ENCODE data around the gene CREB3L1. TPM values are rescaled to one million over a fixed set of nuclear protein-coding genes. Genes with fewer than 3 reads are reported as not detected.

The CREB3L1 gene
- total and polyA plus RNA-seq, 2 experiments from 2014 or later = 22.9 to 275 TPM

- peak; percentile 51 for DNase-seq (ENCODE audit: low spot score)
- H3K4me3 ChIP-seq = no peak overlapping the region
- TF ChIP-seq, protein P1, sequence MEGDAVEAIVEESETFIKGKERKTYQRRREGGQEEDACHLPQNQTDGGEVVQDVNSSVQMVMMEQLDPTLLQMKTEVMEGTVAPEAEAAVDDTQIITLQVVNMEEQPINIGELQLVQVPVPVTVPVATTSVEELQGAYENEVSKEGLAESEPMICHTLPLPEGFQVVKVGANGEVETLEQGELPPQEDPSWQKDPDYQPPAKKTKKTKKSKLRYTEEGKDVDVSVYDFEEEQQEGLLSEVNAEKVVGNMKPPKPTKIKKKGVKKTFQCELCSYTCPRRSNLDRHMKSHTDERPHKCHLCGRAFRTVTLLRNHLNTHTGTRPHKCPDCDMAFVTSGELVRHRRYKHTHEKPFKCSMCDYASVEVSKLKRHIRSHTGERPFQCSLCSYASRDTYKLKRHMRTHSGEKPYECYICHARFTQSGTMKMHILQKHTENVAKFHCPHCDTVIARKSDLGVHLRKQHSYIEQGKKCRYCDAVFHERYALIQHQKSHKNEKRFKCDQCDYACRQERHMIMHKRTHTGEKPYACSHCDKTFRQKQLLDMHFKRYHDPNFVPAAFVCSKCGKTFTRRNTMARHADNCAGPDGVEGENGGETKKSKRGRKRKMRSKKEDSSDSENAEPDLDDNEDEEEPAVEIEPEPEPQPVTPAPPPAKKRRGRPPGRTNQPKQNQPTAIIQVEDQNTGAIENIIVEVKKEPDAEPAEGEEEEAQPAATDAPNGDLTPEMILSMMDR (IDR thresholded peaks at IDR 0.05; ENCODE audit: poor library complexity) = no peak
- TF ChIP-seq EZH2phosphoT487 (IDR thresholded peaks at IDR 0.05; ENCODE audit: low read depth, severe bottlenecking, unreplicated experiment) (no peak), EZH2 (IDR thresholded peaks at IDR 0.05; ENCODE audit: borderline replicate concordance) (no peak)
- H3K36me3 ChIP-seq (replicated peaks; ENCODE audit: insufficient read depth, low read depth) = no peaks in the 10 kb centered on the region
- H3K9me3 ChIP-seq (ENCODE audit: low read depth) = no peaks in the 10 kb centered on the region
- H4K20me1 ChIP-seq (ENCODE audit: insufficient read depth, poor library complexity, severe bottlenecking) = no peaks in the 10 kb centered on the region
- H3K79me2 ChIP-seq = no peaks in the 10 kb centered on the region
- peak overlapping the region; percentile 68 for H3K27ac ChIP-seq
- peaks cover 29% of the 10 kb centered on the region for H3K4me1 ChIP-seq (ENCODE audit: insufficient read depth)
- 19% methylated on average over 15 of the region's 16 CpGs for whole genome bisulfite sequencing (ENCODE audit: low lambda C conversion rate, missing lambda C conversion rate)
- peaks cover 8% of the 10 kb centered on the region for H3K27me3 ChIP-seq
- peak overlapping the region; percentile 38 for H2AFZ ChIP-seq
- no peaks in the 10 kb centered on the region for H3K9me2 ChIP-seq (replicated peaks; ENCODE audit: insufficient read depth)
- peak overlapping the region; percentile 75 for H3K4me2 ChIP-seq
These were observed 61.7 kb downstream of the CREB3L1 start for GRCh38 chr11:46338988-46339666.

- DNase-seq (ENCODE audit: low spot score) = peak; percentile 71
- Histone ChIP-seq H3K4me1 (ENCODE audit: insufficient read depth) (peaks cover 29% of the 10 kb centered on the region), H3K4me3 (no peak overlapping the region), H3K4me2 (no peak overlapping the region), H3K36me3 (replicated peaks; ENCODE audit: insufficient read depth, low read depth) (no peaks in the 10 kb centered on the region), H3K9me3 (ENCODE audit: low read depth) (no peaks in the 10 kb centered on the region), H3K79me2 (no peaks in the 10 kb centered on the region), H3K27me3 (peaks cover under 1% of the 10 kb centered on the region), H4K20me1 (ENCODE audit: insufficient read depth, poor library complexity, severe bottlenecking) (no peaks in the 10 kb centered on the region), H3K9me2 (replicated peaks; ENCODE audit: insufficient read depth) (no peaks in the 10 kb centered on the region), H2AFZ (no peak overlapping the region), H3K27ac (peak overlapping the region; percentile 68)
- WGBS (ENCODE audit: low lambda C conversion rate, missing lambda C conversion rate) = 84% methylated on average over 2 of the region's 2 CpGs
- TF ChIP-seq EZH2phosphoT487 (IDR thresholded peaks at IDR 0.05; ENCODE audit: low read depth, severe bottlenecking, unreplicated experiment) = no peak
- TF ChIP-seq, protein P1 (IDR thresholded peaks at IDR 0.05; ENCODE audit: poor library complexity) = no peak
- no peak for TF ChIP-seq EZH2 (IDR thresholded peaks at IDR 0.05; ENCODE audit: borderline replicate concordance)
These were observed 62.4 kb downstream of the CREB3L1 start for GRCh38 chr11:46339816-46340215.

DNA sequence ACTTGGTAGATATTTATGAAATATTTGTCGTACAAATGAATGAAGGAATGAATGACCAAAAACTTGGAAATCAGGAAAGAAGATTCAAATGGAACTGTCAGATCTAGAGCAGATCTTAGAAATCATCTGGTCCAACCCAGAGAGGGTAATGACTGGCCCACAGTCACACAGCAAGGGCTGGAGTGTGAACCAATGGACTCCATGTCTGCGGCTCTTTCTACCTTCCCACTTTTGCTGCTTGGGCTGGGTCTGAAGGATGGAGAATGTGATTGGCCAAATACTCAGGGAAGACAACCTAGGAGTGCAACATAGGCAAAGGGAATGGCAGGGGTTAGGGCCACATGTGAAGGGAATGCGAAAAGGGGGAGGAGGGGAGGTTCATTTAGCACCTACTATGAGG is 64.0 kb downstream of the CREB3L1 start:
- no peaks in the 10 kb centered on the region for H3K79me2 ChIP-seq
- DNase-seq (ENCODE audit: low spot score) = no peak
- no peaks in the 10 kb centered on the region for H4K20me1 ChIP-seq (ENCODE audit: insufficient read depth, poor library complexity, severe bottlenecking)
- H2AFZ ChIP-seq = no peak overlapping the region
- H3K9me2 ChIP-seq (replicated peaks; ENCODE audit: insufficient read depth) = no peaks in the 10 kb centered on the region
- no peaks in the 10 kb centered on the region for H3K27me3 ChIP-seq
- peak overlapping the region; percentile 42 for H3K27ac ChIP-seq
- H3K9me3 ChIP-seq (ENCODE audit: low read depth) = no peaks in the 10 kb centered on the region
- no peak overlapping the region for H3K4me3 ChIP-seq
- H3K36me3 ChIP-seq (replicated peaks; ENCODE audit: insufficient read depth, low read depth) = no peaks in the 10 kb centered on the region
- peaks cover 29% of the 10 kb centered on the region for H3K4me1 ChIP-seq (ENCODE audit: insufficient read depth)
- WGBS (ENCODE audit: low lambda C conversion rate, missing lambda C conversion rate) = 92% methylated on average over 3 of the region's 3 CpGs
- H3K4me2 ChIP-seq = no peak overlapping the region
- TF ChIP-seq, protein P1 (IDR thresholded peaks at IDR 0.05; ENCODE audit: poor library complexity) = no peak
- no peak for TF ChIP-seq EZH2 (IDR thresholded peaks at IDR 0.05; ENCODE audit: borderline replicate concordance)
